Fibroblast of lung (primary cell): ENCODE data around the gene CFP. TPM values are rescaled to one million over a fixed set of nuclear protein-coding genes. Genes with fewer than 3 reads are reported as not detected.

ENCODE experiments used
- DNase-seq, 2 donors: peaks; one replicate each; pipeline versions ENCODE4 v3.0.0 to v3.0.0-alpha.2; 2010; ENCODE audit warnings: low read depth in 2 of 2
- H2AFZ ChIP-seq: 2 replicates; pipeline ENCODE4 v1.5.1; 2012; ENCODE audit warnings: low read length, control low read depth, inconsistent platforms
- H3K27ac ChIP-seq: 2 replicates; pipeline ENCODE4 v1.5.1; 2011; ENCODE audit warnings: low read length, control low read depth; ENCODE audit not compliant: insufficient read depth
- H3K27me3 ChIP-seq: 2 replicates; pipeline ENCODE4 v1.5.1; 2011; ENCODE audit warnings: mild to moderate bottlenecking, low read length; ENCODE audit not compliant: control insufficient read depth, insufficient read depth
- H3K36me3 ChIP-seq: 2 replicates; pipeline ENCODE4 v1.5.1; 2011; ENCODE audit warnings: low read length; ENCODE audit not compliant: control insufficient read depth, insufficient read depth
- H3K4me1 ChIP-seq: 2 replicates; pipeline ENCODE4 v1.5.1; 2011; ENCODE audit warnings: low read length; ENCODE audit not compliant: control insufficient read depth, insufficient read depth; ENCODE audit errors: extremely low read depth
- H3K4me2 ChIP-seq: 2 replicates; pipeline ENCODE4 v1.5.1; 2011; ENCODE audit warnings: low read length, control low read depth; ENCODE audit not compliant: insufficient read depth; ENCODE audit errors: extremely low read depth
- H3K4me3 ChIP-seq, 4 experiments: fragments of 200-600 bp in 1 of 4; sonication (generic) in 1 of 4; replicated peaks in 1 of 4; 2 replicates each; pipeline ENCODE4 v1.5.1; 2011 to 2016; ENCODE audit warnings: low read length in 4 of 4, low read depth in 3 of 4, mild to moderate bottlenecking in 3 of 4, control low read depth in 2 of 4, inconsistent platforms in 1 of 4, mixed read lengths in 1 of 4; ENCODE audit not compliant: insufficient read depth in 1 of 4; ENCODE audit errors: control extremely low read depth in 1 of 4
- H3K79me2 ChIP-seq: 2 replicates; pipeline ENCODE4 v1.5.1; 2012; ENCODE audit warnings: mild to moderate bottlenecking, low read length, inconsistent platforms; ENCODE audit not compliant: control insufficient read depth, insufficient read depth
- H3K9ac ChIP-seq: 2 replicates; pipeline ENCODE4 v1.5.1; 2011; ENCODE audit warnings: mild to moderate bottlenecking, low read length, control low read depth; ENCODE audit not compliant: insufficient read depth
- H3K9me3 ChIP-seq: 2 replicates; pipeline ENCODE4 v1.5.1; 2012; ENCODE audit warnings: low read depth, low read length; ENCODE audit not compliant: control insufficient read depth, insufficient read depth
- H4K20me1 ChIP-seq: 2 replicates; pipeline ENCODE4 v1.5.1; 2011; ENCODE audit warnings: low read length; ENCODE audit not compliant: control insufficient read depth, insufficient read depth; ENCODE audit errors: extremely low read depth
- EZH2 ChIP-seq: IDR thresholded peaks from 2 replicates; pipeline ENCODE4 v1.5.1; 2012; ENCODE audit warnings: low read length, control low read depth, mild to moderate bottlenecking; ENCODE audit errors: missing control alignments
- polyA plus RNA-seq, 2 donors: library from polyadenylated mRNA; depleted of rRNA in 1 of 2; stranded (reverse) in 1 of 2; unstranded in 1 of 2; fragments of >200 nt; gene quantifications; 2 replicates each; pipeline ENCODE4 v1.2.1, GENCODE V29; 2011 to 2012; ENCODE audit warnings: missing spikeins in 1 of 2
- total RNA-seq: library from RNA; depleted of rRNA; stranded (reverse); fragments of >200 nt; gene quantifications from 2 replicates; pipeline ENCODE4 v1.2.1, GENCODE V29; 2014
- TF ChIP-seq, protein P1 (sequence below), 2 donors: IDR thresholded peaks in 1 of 2; conservative IDR thresholded peaks in 1 of 2; 1 replicate in 1 of 2; 2 replicates in 1 of 2; pipeline ENCODE4 v1.5.1; 2011 to 2012; ENCODE audit warnings: low read length in 2 of 2, control low read depth in 1 of 2, inconsistent platforms in 1 of 2, low read depth in 1 of 2, mild to moderate bottlenecking in 1 of 2

The CFP gene
- total and polyA plus RNA-seq, 2 donors (not counting 1 experiment from before 2014, with no cell fraction given): 0.08 to 0.17 TPM

DNA sequence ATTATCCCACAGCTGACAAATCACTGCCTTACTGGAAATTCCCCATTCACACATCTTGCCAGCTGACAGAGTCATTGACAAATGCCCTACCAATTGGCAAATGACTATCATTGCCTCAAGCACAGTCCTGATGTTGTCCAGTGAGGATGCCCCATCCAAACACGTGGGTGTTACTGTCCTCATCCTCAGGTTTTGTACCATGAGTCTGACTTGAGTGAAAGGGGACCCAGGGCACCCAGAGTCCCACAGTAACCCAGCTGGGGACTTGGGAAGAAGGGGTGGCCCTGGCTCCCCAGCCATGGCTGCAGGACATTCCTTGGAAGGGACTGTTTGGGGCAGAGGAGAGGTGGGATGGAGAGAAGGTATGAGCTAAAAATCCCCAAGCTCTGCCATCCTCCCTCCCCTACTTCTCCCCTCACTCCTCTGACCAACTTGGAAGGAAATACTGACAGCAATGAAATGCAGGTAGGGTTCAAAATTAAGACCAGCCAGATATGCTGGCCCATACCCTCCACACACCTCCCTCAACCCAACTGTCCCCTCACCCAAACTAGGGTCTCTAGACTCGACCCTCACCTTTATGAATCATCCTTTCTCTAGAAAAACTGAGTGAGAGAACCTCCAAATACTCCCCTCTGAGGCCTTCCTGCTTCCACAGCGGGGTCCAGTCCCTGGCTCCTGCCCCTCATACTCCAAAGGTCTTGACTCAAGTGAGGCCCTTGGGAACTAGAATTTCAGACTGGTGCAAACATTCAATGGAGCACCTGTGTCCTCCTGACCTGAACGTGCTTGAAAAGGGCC, 42.4 kb downstream of the CFP start:
- TF ChIP-seq, protein P1, sequence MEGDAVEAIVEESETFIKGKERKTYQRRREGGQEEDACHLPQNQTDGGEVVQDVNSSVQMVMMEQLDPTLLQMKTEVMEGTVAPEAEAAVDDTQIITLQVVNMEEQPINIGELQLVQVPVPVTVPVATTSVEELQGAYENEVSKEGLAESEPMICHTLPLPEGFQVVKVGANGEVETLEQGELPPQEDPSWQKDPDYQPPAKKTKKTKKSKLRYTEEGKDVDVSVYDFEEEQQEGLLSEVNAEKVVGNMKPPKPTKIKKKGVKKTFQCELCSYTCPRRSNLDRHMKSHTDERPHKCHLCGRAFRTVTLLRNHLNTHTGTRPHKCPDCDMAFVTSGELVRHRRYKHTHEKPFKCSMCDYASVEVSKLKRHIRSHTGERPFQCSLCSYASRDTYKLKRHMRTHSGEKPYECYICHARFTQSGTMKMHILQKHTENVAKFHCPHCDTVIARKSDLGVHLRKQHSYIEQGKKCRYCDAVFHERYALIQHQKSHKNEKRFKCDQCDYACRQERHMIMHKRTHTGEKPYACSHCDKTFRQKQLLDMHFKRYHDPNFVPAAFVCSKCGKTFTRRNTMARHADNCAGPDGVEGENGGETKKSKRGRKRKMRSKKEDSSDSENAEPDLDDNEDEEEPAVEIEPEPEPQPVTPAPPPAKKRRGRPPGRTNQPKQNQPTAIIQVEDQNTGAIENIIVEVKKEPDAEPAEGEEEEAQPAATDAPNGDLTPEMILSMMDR (conservative IDR thresholded peaks at IDR 0.05 in 1 of 2, IDR thresholded peaks at IDR 0.05 in 1 of 2; ENCODE audit: low read depth in 1 of 2, low read length in 2 of 2): no peak
- TF ChIP-seq EZH2: no peak
- Histone ChIP-seq H3K36me3 (peaks cover 3% of the 10 kb centered on the region), H3K79me2 (peaks cover 25% of the 10 kb centered on the region), H3K4me2 (no peak overlapping the region), H3K4me1 (no peaks in the 10 kb centered on the region), H3K27me3 (no peaks in the 10 kb centered on the region), H3K9ac (no peak overlapping the region), H4K20me1 (no peaks in the 10 kb centered on the region), H3K27ac (no peak overlapping the region), H3K4me3 (no peak overlapping the region), H2AFZ (no peak overlapping the region), H3K9me3 (no peaks in the 10 kb centered on the region)
- DNase-seq: no peak

DNA sequence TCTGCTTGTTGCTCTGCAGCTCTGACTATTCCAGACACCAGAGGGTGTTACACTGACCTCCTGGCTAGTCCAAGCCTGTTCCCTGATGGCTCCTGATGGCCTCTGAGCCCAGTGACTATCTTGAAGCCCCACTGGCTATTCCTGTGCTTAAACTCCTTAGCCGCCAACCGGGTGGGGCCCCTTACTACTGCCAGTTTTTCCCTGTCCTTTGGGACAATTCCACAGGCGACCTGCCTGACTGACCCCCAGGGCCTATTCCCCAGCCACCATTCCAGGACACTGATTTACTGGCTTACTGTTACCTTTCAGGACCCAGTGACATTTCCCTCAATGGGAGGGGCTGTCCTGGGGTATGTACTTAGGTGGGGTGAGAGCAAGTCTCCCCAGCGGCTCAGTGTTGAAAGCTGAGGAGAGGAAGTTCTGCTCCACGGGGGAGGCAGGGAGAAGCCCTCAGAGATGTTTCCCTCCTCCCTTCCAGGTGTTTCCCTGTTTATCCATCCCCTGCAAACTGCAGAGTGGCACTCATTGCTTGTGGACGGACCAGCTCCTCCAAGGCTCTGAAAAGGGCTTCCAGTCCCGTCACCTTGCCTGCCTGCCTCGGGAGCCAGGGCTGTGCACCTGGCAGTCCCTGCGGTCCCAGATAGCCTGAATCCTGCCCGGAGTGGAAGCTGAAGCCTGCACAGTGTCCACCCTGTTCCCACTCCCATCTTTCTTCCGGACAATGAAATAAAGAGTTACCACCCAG, 43.5 kb downstream of the CFP start:
- peaks cover 3% of the 10 kb centered on the region for H3K36me3 ChIP-seq
- no peak overlapping the region for H3K9ac ChIP-seq
- H3K9me3 ChIP-seq: no peaks in the 10 kb centered on the region
- no peak for DNase-seq
- peak overlapping the region in 1 of 4 experiments; percentile 73 for H3K4me3 ChIP-seq
- TF ChIP-seq EZH2: no peak
- TF ChIP-seq, protein P1 (conservative IDR thresholded peaks at IDR 0.05 in 1 of 2, IDR thresholded peaks at IDR 0.05 in 1 of 2; ENCODE audit: low read depth in 1 of 2, low read length in 2 of 2): no peak
- no peaks in the 10 kb centered on the region for H4K20me1 ChIP-seq
- no peaks in the 10 kb centered on the region for H3K4me1 ChIP-seq
- H3K4me2 ChIP-seq: peak overlapping the region; percentile 25
- H3K79me2 ChIP-seq: peaks cover 26% of the 10 kb centered on the region
- no peak overlapping the region for H3K27ac ChIP-seq
- no peak overlapping the region for H2AFZ ChIP-seq
- no peaks in the 10 kb centered on the region for H3K27me3 ChIP-seq

DNA sequence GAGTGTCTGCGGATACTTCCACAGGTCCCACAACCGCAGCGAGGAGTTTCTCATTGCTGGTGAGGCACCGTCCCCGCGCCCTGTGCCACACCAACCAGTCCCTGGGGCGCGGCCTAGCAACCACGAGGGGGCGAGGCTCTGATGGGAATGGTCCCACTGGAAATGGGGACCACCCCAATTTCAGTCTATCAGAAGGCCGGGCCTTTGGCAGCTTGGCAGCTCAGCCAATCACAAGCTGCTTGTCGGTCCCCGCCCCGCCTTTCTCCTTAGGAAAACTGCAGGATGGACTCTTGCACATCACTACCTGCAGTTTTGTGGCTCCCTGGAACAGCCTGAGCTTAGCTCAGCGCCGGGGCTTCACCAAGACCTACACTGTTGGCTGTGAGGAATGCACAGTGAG, 44.5 kb downstream of the CFP start:
- Histone ChIP-seq H3K4me2 (peak overlapping the region; percentile 85), H3K4me3 (peak overlapping the region in 1 of 4 experiments; percentile 73), H2AFZ (no peak overlapping the region)

More for the DNA sequence above, 44.5 kb downstream of the CFP start:
- no peak overlapping the region for H3K27ac ChIP-seq
- no peaks in the 10 kb centered on the region for H3K9me3 ChIP-seq
- peaks cover 26% of the 10 kb centered on the region for H3K79me2 ChIP-seq
- no peaks in the 10 kb centered on the region for H3K27me3 ChIP-seq
- H3K36me3 ChIP-seq: peaks cover 3% of the 10 kb centered on the region
- no peaks in the 10 kb centered on the region for H4K20me1 ChIP-seq
- DNase-seq: no peak
- no peak for TF ChIP-seq EZH2
- H3K9ac ChIP-seq: no peak overlapping the region
- H3K4me1 ChIP-seq: no peaks in the 10 kb centered on the region
